Measurements from ENCODE around the gene ZNF136. TPM values are rescaled to one million over a fixed set of nuclear protein-coding genes. Genes with fewer than 3 reads are reported as not detected.

The ZNF136 gene
- polyA plus RNA-seq, 6 donors from 2014 or later: 21.6 to 33.2 (median 25.2) TPM

- no peak overlapping the region for H3K27ac Mint-ChIP-seq
- ATAC-seq (ENCODE audit: low read depth in 2 of 2): peak; percentile 28 to 30
- no peaks in the 10 kb centered on the region for H3K27me3 Mint-ChIP-seq
- DNase-seq: no peak
- H3K9me3 Mint-ChIP-seq: peaks cover 8 to 41% (median 38%) of the 10 kb centered on the region in 7 donors
- H3K4me3 Mint-ChIP-seq: no peak overlapping the region
- peaks cover 22 to 23% of the 10 kb centered on the region in 2 donors for H3K36me3 Mint-ChIP-seq
- peaks cover 7 to 23% (median 22%) of the 10 kb centered on the region in 3 donors for H3K4me1 Mint-ChIP-seq
These were observed 42.4 kb downstream of the ZNF136 start for GRCh38 chr19:12205296-12205695.

GRCh38 chr19:12208221-12208620 is 45.3 kb downstream of the ZNF136 start:
- Mint-ChIP-seq H3K27me3 (no peaks in the 10 kb centered on the region), H3K27ac (no peak overlapping the region), H3K4me3 (no peak overlapping the region), H3K4me1 (peaks cover 0 to 15% (median 13%) of the 10 kb centered on the region in 3 donors), H3K9me3 (peaks cover 9 to 55% (median 52%) of the 10 kb centered on the region in 7 donors), H3K36me3 (peaks cover 28 to 31% of the 10 kb centered on the region in 2 donors)
- ATAC-seq (ENCODE audit: low read depth in 2 of 2) (no peak), DNase-seq (no peak)

DNA sequence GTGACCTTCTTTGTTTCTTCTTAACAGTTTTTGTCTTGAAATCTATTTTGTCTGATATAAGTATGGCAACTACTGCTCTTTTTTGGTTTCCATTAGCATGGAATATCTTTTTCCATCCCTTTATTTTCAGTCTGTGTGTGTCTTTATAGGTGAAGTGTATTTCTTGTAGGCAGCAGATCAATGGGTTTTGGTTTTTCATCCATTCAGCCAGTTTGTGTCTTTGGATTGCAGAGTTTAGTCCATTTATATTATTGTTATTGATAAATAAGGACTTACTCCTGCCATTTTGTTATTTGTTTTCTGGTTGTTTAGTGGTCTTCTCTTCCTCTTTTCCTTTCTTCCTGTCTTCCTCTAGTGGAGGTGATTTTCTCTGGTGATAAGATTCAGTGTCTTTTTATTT is 54.4 kb downstream of the ZNF136 start:
- Mint-ChIP-seq H3K27ac (no peak overlapping the region), H3K4me3 (no peak overlapping the region), H3K36me3 (peaks cover 40 to 47% of the 10 kb centered on the region in 2 donors), H3K4me1 (peaks cover 0 to 2% (median 0%) of the 10 kb centered on the region in 3 donors), H3K9me3 (peaks cover 22 to 61% (median 48%) of the 10 kb centered on the region in 7 donors), H3K27me3 (no peaks in the 10 kb centered on the region)
- no peak for ATAC-seq (ENCODE audit: low read depth in 2 of 2)
- DNase-seq: no peak

DNA sequence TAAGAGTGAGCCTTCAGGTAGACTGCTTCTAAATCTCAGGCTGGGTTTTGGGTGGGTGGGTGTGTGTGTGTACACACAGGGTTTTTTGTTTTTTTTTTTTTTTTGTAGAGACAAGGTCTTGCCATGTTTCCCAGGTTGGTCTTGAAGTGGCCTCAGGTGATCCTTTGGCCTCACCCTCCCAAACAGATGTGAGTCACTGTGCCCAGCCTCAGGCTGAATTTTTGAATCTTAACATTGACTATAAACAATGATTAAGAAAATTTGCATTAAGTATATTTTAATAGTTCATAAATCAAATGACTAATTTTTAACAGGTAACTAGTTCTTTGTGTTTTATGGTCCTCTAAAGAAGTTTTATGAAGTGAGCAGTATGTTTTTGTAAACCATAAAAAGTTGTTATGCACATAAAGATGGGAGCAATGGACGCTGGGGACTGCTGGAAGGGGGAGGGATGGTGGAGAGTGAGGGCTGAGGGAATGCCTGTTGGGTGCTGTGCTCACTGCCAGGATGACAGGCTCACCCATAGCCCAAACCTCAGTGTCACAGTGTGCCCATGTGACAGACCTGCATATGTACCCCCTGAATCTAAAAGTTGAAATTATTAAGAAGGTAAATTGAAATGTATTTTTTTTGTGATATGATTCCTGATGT is 60.2 kb downstream of the ZNF136 start:
- peak overlapping the region in 1 of 6 donors; percentile 39 for H3K27ac Mint-ChIP-seq
- DNase-seq (no peak), ATAC-seq (ENCODE audit: low read depth in 2 of 2) (no peak)
- peaks cover 3 to 14% (median 9%) of the 10 kb centered on the region in 7 donors for H3K9me3 Mint-ChIP-seq
- no peaks in the 10 kb centered on the region for H3K27me3 Mint-ChIP-seq
- no peak overlapping the region for H3K4me3 Mint-ChIP-seq
- no peaks in the 10 kb centered on the region for H3K4me1 Mint-ChIP-seq
- H3K36me3 Mint-ChIP-seq: peaks cover 8 to 14% of the 10 kb centered on the region in 2 donors

DNA sequence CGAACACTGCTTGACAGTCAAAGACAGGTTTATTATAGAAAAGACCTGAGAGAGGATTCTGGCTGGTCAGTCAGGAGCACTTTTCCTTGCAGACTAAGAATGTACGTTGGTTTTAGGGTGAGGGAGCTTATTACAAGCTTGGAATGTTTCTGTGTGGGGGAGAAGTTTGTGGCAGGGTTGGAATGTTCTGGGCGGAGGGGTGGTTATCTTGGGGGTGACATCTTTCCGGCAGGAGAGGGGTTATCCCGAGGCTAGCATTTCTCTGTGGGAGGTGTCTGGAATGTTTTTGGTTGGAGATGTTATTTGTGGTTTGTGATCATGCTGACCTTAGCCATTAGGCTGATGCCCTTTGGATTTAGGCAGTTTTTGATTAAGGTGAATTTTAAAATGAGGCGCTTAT is 61.8 kb downstream of the ZNF136 start:
- Mint-ChIP-seq H3K27me3 (no peaks in the 10 kb centered on the region), H3K36me3 (peaks cover 7 to 16% of the 10 kb centered on the region in 2 donors), H3K4me1 (no peaks in the 10 kb centered on the region), H3K27ac (peak overlapping the region in 1 of 6 donors; percentile 28), H3K9me3 (peaks cover 0 to 2% (median 0%) of the 10 kb centered on the region in 7 donors), H3K4me3 (no peak overlapping the region)
- DNase-seq (no peak), ATAC-seq (ENCODE audit: low read depth in 2 of 2) (no peak)

GRCh38 chr19:12229990-12230389 is 67.1 kb downstream of the ZNF136 start:
- peaks cover 0 to 6% (median 0%) of the 10 kb centered on the region in 3 donors for H3K4me1 Mint-ChIP-seq
- H3K4me3 Mint-ChIP-seq: no peak overlapping the region
- ATAC-seq (ENCODE audit: low read depth in 2 of 2) (no peak), DNase-seq (no peak)
- peaks cover 0 to 2% (median 0%) of the 10 kb centered on the region in 7 donors for H3K9me3 Mint-ChIP-seq
- H3K27me3 Mint-ChIP-seq: no peaks in the 10 kb centered on the region
- peaks cover 37 to 47% of the 10 kb centered on the region in 2 donors for H3K36me3 Mint-ChIP-seq
- H3K27ac Mint-ChIP-seq: no peak overlapping the region

DNA sequence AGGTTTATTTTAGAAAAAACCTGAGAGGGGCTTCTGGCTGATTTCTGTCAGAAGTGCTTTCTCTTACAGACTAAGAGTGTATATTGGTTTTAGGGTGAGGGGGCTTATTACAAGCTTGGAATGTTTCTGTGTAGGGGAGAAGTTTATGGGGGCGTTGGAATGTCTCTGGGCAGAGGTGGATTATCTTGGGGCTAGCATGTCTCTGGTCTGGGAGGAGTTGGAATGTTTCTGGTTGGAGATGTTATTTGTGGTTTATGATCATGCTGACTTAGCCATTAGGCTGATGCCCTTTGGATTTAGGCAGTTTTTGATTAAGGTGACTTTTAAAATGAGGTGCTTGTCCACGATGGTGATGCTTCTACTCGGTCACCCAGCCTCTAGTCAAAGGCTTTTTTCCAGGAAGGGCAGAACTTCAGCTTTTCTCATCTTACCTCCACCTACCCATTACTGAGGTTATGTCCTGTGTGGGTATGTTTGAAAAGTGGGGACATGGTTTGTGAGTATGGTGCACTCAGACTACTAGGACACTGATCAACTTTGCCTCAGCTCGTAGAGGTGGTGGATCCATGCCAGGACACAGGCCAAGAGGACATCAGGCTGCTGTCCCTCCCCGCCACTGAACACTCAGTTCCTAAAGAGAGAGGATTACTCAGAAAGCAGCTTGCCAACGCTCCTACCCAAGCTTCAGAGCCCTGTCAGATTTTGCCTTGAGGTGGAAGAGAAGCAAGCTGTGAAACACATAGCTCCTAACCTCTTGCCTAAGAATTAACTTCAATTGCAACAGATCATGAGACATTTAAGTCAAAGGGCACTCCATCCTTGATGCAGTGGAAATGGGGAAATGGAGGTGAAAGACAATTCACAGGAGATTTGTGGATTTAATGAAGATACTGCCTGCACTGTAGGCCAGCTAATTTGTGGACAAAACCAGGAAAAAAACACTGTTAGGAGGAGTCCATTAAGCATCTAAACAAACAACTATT is 68.1 kb downstream of the ZNF136 start:
- ATAC-seq (ENCODE audit: low read depth in 2 of 2): no peak
- no peak for DNase-seq
- no peak overlapping the region for H3K4me3 Mint-ChIP-seq
- H3K27me3 Mint-ChIP-seq: no peaks in the 10 kb centered on the region
- peaks cover 0 to 6% (median 0%) of the 10 kb centered on the region in 3 donors for H3K4me1 Mint-ChIP-seq
- H3K36me3 Mint-ChIP-seq: peaks cover 38 to 51% of the 10 kb centered on the region in 2 donors
- no peak overlapping the region for H3K27ac Mint-ChIP-seq
- peaks cover 0 to 2% (median 0%) of the 10 kb centered on the region in 7 donors for H3K9me3 Mint-ChIP-seq

- H3K9me3 Mint-ChIP-seq: peaks cover 0 to 2% (median 0%) of the 10 kb centered on the region in 7 donors
- H3K4me3 Mint-ChIP-seq: no peak overlapping the region
- ATAC-seq (ENCODE audit: low read depth in 2 of 2): no peak
- H3K27ac Mint-ChIP-seq: no peak overlapping the region
- no peak for DNase-seq
- H3K4me1 Mint-ChIP-seq: peaks cover 0 to 6% (median 0%) of the 10 kb centered on the region in 3 donors
- H3K27me3 Mint-ChIP-seq: no peaks in the 10 kb centered on the region
- H3K36me3 Mint-ChIP-seq: peaks cover 38 to 51% of the 10 kb centered on the region in 2 donors
These were observed 70.1 kb downstream of the ZNF136 start for GRCh38 chr19:12232961-12233360.

GRCh38 chr19:12237143-12237839 is 74.4 kb downstream of the ZNF136 start:
- peaks cover 24 to 35% of the 10 kb centered on the region in 2 donors for H3K36me3 Mint-ChIP-seq
- DNase-seq (no peak), ATAC-seq (ENCODE audit: low read depth in 2 of 2) (no peak)
- no peak overlapping the region for H3K4me3 Mint-ChIP-seq
- H3K27me3 Mint-ChIP-seq: no peaks in the 10 kb centered on the region
- H3K9me3 Mint-ChIP-seq: peaks cover 0 to 6% (median 3%) of the 10 kb centered on the region in 7 donors
- peak overlapping the region in 1 of 6 donors; percentile 30 for H3K27ac Mint-ChIP-seq
- peaks cover 0 to 6% (median 0%) of the 10 kb centered on the region in 3 donors for H3K4me1 Mint-ChIP-seq

Other genes with a start within 250 kb of the ZNF136 start
- 1 to 10 TPM in 5 of 6 donors, not detected in 1; 1.9 to 4.6 (median 3.3) TPM for gene ZNF700, start 238.0 kb upstream of the ZNF136 start, polyA plus RNA-seq (ENCODE audit: low read depth in 6 of 6)
- gene ZNF763, start 198.1 kb upstream of the ZNF136 start, polyA plus RNA-seq (ENCODE audit: low read depth in 6 of 6): 1 to 10 TPM in 5 of 6 donors, not detected in 1; 3.8 to 8.2 (median 6.0) TPM
- 10 to 100 TPM in 1 of 6 donors, 1 to 10 TPM in 5; 2.2 to 11.0 (median 5.0) TPM for gene ZNF433, start 127.4 kb upstream of the ZNF136 start, polyA plus RNA-seq (ENCODE audit: low read depth in 6 of 6)
- under 1 TPM in 2 of 6 donors, not detected in 4; 0.14 to 0.27 TPM for gene ZNF878, start 110.1 kb upstream of the ZNF136 start, polyA plus RNA-seq (ENCODE audit: low read depth in 6 of 6)
- gene ZNF844, start 98.4 kb upstream of the ZNF136 start, polyA plus RNA-seq (ENCODE audit: low read depth in 6 of 6): 10 to 100 TPM in 5 of 6 donors, 1 to 10 TPM in 1; 6.5 to 44.1 (median 19.2) TPM
- 1 to 10 TPM; 1.8 to 5.5 (median 2.9) TPM for gene ZNF20, start 22.7 kb upstream of the ZNF136 start, polyA plus RNA-seq (ENCODE audit: low read depth in 6 of 6)
- gene ZNF625, start 6.4 kb upstream of the ZNF136 start, polyA plus RNA-seq (ENCODE audit: low read depth in 6 of 6): 1 to 10 TPM in 2 of 6 donors, under 1 TPM in 3, not detected in 1; 0.47 to 1.2 (median 0.95) TPM
- 10 to 100 TPM; 13.9 to 21.7 (median 15.3) TPM for gene ZNF44, start 131.8 kb downstream of the ZNF136 start, polyA plus RNA-seq (ENCODE audit: low read depth in 6 of 6)
- gene ZNF563, start 170.5 kb downstream of the ZNF136 start, polyA plus RNA-seq (ENCODE audit: low read depth in 6 of 6): 1 to 10 TPM; 2.6 to 6.0 (median 3.9) TPM
- 1 to 10 TPM in 5 of 6 donors, not detected in 1; 1.7 to 2.5 (median 2.1) TPM for gene ZNF442, start 202.6 kb downstream of the ZNF136 start, polyA plus RNA-seq (ENCODE audit: low read depth in 6 of 6)
- 1 to 10 TPM; 2.0 to 9.5 (median 5.9) TPM for gene ZNF799, start 238.2 kb downstream of the ZNF136 start, polyA plus RNA-seq (ENCODE audit: low read depth in 6 of 6)